ENCODE results near the gene EPHA8.

EPHA8 gene

GRCh38 chr1:22569269-22569668 lies 6.0 kb downstream of the EPHA8 start:
- DNase-seq: no peak

DNA sequence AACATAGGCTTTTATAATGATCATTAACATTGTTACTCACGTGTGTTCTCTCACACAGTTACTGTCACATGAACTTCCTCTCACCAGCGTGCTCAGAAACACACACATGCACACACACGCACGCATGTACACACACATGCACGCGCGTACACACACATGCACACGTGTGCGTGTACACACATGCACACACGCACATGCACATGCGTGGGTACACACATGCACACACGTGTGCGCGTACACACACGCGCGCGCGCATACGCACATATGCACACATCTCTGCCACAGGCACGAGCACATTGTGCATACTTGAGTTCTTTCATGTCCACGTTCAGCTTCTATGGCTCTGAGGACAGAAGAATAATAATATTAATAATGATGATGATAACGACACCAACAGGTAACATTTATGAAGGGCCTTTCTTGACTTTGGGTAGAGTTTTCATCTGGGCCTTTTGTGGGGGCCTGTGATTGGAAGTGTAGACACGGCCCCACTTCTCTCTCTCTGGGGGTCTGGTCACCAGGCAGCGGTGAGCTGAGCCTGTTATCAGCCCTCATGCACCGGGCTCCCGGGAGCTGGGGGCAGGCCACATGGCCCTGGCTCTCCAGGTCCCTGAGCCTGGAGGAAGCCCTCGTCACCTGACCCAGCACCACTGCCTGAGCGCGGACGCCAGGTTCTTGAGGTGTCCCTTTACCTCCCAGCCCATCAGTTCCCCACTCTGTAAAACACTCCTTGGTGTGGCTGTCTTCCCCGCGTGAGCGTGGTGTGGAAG lies 7.0 kb downstream of the EPHA8 start:
- DNase-seq: no peak

DNA sequence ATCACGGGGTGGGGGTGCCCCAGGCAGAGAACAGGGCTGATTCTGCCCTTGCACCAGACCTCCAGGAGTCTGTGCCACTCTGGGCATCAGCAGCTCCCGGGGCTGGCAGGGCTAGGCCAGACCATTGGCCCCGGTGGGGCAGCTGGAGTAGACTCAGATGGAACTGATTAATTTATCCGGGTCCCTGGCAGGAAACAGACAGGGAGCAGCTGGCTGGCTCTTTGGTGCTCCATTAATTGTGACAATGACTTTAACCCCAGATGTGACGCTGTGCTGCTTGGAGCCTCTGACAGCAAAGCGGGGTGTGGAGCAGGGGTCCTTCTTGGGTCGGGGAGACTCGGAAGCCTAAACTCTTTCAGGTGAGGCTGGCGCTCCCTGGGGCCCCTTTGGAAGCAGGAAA lies 9.5 kb downstream of the EPHA8 start:
- no peak for DNase-seq

DNA sequence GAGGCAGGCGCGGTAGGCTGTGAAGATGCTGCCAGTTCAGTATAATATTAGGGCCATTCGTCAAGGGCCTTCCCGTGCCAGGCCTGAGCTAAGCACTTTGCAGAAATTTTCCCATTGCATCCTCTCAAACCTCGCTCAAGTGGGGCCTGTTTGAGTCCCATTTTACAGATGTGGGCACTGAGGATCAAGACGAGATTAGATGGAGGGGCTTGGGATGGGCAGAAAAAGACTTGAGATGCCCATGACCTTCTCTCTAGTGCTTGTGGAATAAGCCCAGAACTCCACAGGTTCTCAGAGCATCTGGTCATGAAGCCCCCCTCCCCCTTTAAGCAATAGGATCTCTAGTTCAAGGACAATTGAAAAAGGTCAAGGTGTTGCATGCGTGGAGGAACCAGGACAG lies 9.9 kb downstream of the EPHA8 start:
- DNase-seq: no peak

DNA sequence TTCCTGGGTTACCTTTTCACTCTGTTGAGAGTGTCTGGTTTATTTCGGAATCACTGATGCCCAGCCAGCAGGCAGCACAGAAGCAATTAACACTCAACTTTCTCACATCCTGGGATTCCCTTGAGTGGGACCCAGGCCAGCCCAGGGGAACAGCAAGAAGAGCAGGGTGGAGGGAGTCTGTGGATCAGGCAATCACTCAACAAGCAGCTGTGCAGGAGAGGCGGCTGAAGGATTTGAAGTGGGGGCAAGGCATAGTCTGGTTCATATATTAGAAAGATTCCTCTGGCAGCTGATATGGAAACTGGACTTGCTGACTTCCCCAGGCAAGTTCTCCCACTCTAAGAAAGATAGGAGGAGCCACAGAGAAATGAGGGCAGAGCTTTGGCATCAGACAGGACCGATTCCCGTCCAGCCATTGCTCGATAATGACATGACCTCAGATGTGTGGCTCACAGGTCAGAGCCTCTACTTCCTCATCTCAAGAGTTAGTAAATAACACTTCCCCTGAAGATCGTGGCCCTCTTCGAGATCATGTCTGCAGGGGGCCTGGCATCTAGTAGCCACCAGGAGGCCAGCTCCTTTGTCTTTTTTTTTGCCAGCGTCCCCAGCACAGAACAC lies 12.4 kb downstream of the EPHA8 start:
- no peak for DNase-seq

DNA sequence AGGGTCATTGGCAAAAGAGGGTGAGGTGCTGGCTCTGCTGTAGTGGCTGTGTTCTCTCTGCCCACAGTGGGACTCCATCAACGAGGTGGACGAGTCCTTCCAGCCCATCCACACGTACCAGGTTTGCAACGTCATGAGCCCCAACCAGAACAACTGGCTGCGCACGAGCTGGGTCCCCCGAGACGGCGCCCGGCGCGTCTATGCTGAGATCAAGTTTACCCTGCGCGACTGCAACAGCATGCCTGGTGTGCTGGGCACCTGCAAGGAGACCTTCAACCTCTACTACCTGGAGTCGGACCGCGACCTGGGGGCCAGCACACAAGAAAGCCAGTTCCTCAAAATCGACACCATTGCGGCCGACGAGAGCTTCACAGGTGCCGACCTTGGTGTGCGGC lies 12.9 kb downstream of the EPHA8 start:
- DNase-seq: no peak

DNA sequence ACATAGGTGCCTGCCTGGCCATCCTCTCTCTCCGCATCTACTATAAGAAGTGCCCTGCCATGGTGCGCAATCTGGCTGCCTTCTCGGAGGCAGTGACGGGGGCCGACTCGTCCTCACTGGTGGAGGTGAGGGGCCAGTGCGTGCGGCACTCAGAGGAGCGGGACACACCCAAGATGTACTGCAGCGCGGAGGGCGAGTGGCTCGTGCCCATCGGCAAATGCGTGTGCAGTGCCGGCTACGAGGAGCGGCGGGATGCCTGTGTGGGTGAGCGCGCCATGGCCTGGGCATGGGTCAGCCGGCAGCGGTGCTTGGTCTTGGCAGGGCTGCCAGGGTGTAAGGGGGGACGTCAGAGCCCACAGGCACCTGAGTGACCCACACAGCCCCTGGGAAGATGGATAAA lies 13.3 kb downstream of the EPHA8 start:
- DNase-seq: no peak

GRCh38 chr1:22578732-22579361 lies 15.6 kb downstream of the EPHA8 start:
- no peak for DNase-seq

DNA sequence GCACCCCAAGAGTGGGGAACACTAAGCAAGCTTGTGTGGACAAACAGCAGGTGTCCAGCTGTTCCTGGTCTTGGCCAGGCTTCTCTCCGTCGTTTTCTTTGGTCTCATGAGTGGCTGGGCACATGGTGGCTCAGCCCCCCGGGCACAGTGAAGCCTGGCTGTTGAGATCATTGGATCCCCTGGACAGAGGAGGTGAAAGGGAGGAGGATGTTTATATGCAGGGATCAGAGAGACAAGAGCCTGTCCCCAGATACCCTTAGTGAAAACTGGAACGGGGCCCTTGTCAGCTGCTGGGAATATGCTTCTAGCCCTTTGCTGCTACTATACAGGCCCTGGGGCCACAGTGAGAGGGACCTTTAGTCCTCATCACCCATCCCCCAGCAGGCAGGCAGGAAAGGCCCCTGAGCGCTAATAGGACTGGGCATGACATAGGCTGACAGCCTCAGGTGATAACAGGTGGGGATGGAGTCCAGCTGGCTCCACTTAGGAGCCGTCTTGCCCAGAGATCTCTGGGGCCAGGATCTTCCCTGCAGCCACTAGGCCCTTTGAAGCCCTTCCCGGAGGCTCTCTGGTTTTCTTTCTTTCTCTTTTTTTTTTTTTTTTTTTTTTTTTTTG lies 16.4 kb downstream of the EPHA8 start:
- no peak for DNase-seq

GRCh38 chr1:22582661-22583635 lies 19.7 kb downstream of the EPHA8 start:
- no peak for DNase-seq

DNA sequence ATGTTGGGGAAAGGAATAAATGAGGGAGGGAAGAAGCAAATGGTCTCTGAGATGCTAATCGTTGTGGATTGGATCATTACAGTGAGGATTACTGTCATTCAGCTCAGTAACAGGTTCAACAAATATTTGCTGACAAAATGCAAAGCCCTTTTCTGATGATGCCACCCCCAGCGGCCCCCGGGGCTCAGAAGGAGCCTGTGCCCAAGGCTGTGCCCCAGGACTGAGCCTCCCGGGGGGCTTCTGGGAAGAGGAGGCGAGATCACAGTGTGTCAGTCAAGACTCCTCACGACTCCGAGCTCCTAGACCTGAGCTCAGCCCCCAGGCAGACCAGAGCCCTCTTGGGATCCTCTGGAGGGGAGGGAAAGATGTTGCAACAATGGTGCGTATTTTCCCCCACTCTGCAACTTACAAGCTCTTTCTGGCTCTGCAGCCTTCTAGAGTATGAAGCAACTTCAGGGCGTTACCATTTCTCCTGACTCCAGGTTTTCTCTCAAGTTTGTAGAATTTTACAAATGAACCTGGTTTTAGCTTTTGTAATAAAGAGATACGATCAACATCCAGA lies 20.8 kb downstream of the EPHA8 start:
- no peak for DNase-seq

- no peak for DNase-seq
Observed at GRCh38 chr1:22584970-22585369, 21.7 kb downstream of the EPHA8 start.

DNA sequence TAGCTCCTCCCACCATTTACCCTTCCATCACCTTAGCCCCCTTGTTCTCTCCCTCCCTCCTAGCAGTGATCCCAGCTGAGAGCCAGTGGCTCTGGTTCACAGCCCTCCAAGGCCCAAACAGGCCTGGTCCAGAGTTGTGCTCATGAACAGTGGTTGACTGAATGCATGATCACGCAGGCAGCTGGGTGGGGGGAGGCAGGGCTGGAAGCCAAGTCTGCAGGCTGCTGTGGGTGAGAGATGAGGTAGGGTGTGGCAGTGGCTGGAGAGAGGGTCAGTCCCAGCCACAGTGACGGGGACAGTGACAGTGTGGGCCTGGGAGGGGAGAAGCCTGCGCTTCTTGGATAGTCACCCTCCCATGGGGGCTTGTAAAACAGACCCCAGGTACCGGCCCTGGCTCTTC lies 22.2 kb downstream of the EPHA8 start:
- DNase-seq: no peak

GRCh38 chr1:22586356-22587130 lies 23.3 kb downstream of the EPHA8 start:
- no peak for DNase-seq

DNA sequence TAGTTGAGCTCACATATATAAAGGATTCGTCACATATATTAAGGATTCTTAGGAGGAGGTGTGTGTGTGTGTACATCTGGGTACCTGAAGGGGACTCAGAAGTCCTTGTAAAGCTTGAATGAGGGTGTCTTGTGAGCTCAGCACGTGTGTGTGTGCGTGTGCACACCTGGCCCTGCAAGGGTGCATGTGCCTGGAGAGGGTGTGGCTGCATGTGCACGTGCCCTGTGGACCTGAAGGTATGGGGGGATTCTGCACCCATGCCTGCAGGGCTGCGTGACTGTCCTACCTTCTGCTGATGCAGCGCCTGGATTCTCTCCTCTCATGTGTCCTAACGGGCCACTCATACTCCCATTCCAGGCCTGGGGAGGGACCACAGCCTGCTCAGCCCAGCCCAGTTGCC lies 24.0 kb downstream of the EPHA8 start:
- no peak for DNase-seq

GRCh38 chr1:22588899-22589422 lies 25.7 kb downstream of the EPHA8 start:
- no peak for DNase-seq

GRCh38 chr1:22591576-22591975 lies 28.3 kb downstream of the EPHA8 start:
- no peak for DNase-seq

GRCh38 chr1:22592051-22592450 lies 28.8 kb downstream of the EPHA8 start:
- no peak for DNase-seq

- no peak for DNase-seq
Observed at GRCh38 chr1:22592919-22593790, 29.9 kb downstream of the EPHA8 start.

GRCh38 chr1:22594396-22594795 lies 31.1 kb downstream of the EPHA8 start:
- DNase-seq: no peak

Measured in stimulated activated CD4-positive, alpha-beta T cell treated with anti-CD3 and anti-CD28 coated beads, Interleukin-4, amount 100 ng/mL, for 4 hours (primary cell).